Measurements from ENCODE around the gene NHLRC2. TPM values are rescaled to one million over a fixed set of nuclear protein-coding genes. Genes with fewer than 3 reads are reported as not detected.
"Not testable (repeated sequence)": the region's sequence is repeated elsewhere in the genome, so short reads cannot be mapped to it uniquely, and the experiment has no call there.

NHLRC2 gene
- total RNA-seq, result 10 to 100 TPM; 30.4 to 51.5 (median 31.0) TPM
- long read RNA-seq, donor 1, full-length matches to known transcripts, result 3 of 5 reads
- long read RNA-seq, donor 1, partial matches to known transcripts, result 1 of 5 reads
- long read RNA-seq, donor 1, other reads (novel, unspliced or antisense), result 1 of 5 reads
- long read RNA-seq, donor 2, full-length matches to known transcripts, result 2 of 5 reads
- long read RNA-seq, donor 2, partial matches to known transcripts, result 2 of 5 reads
- long read RNA-seq, donor 2, other reads (novel, unspliced or antisense), result 1 of 5 reads

DNA sequence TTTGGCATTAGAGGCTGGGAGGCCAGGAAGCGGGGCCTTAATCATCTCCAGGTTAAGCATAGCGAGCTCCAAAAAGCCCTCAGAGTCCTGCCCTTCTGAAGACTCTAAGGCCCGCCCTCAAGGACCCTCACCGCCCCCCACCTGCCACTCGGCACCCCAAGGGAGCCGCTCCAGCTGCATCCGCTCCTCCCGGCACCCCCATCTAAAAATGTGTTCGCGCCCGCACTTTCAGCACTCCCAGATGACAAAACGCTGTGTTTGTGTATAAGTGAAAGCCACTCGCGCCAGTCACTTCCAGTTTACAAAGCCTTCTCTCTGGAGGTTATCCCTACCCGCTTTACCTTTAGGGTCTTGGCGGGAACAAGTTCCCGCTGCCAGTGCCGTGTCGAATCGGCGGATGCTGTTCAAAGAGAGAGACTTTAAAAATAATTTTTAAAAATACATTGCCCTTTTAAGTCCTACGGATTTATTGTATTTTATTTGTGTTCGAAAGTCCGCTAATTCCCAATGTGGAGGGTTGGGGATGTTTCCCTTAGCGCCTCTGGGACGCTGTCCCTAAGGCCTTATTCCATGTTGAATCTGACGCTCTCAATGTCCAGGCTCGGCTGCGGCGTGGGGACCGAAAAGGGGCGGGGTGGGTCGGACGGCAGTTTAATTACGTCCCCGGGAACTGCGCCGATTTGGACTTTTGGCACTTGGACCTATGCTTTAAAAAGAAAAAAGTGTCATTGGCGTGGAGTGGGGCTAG lies at the start of gene NHLRC2, which contains the start of gene DCLRE1A:
Gene NHLRC2, plus strand, starts transcription at position 649 of the 748 bp plus-strand sequence. CDS start 212 bp downstream, outside the sequence.
Gene DCLRE1A, minus strand, starts transcription at position 70 of the 748 bp plus-strand sequence. CDS start 900 bp downstream, outside the sequence.
- H3K4me3 ChIP-seq, result peak within 1 kb of the TSS; percentile 90
- TF ChIP-seq, protein P1, sequence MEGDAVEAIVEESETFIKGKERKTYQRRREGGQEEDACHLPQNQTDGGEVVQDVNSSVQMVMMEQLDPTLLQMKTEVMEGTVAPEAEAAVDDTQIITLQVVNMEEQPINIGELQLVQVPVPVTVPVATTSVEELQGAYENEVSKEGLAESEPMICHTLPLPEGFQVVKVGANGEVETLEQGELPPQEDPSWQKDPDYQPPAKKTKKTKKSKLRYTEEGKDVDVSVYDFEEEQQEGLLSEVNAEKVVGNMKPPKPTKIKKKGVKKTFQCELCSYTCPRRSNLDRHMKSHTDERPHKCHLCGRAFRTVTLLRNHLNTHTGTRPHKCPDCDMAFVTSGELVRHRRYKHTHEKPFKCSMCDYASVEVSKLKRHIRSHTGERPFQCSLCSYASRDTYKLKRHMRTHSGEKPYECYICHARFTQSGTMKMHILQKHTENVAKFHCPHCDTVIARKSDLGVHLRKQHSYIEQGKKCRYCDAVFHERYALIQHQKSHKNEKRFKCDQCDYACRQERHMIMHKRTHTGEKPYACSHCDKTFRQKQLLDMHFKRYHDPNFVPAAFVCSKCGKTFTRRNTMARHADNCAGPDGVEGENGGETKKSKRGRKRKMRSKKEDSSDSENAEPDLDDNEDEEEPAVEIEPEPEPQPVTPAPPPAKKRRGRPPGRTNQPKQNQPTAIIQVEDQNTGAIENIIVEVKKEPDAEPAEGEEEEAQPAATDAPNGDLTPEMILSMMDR (IDR thresholded peaks at IDR 0.05), result no peak
- H3K4me1 ChIP-seq (ENCODE audit: low read depth), result peaks cover 19% of the 10 kb centered on the region
- H3K36me3 ChIP-seq (ENCODE audit: low read depth), result no peaks in the 10 kb centered on the region
- intact Hi-C loops (cut with DNase I, micrococcal nuclease), result no loop called here
- no peaks in the 10 kb centered on the region for H3K9me3 ChIP-seq
- peak; percentile 88 for ATAC-seq
- DNase-seq, result peak; percentile 85 to 86 (median 86)

DNA sequence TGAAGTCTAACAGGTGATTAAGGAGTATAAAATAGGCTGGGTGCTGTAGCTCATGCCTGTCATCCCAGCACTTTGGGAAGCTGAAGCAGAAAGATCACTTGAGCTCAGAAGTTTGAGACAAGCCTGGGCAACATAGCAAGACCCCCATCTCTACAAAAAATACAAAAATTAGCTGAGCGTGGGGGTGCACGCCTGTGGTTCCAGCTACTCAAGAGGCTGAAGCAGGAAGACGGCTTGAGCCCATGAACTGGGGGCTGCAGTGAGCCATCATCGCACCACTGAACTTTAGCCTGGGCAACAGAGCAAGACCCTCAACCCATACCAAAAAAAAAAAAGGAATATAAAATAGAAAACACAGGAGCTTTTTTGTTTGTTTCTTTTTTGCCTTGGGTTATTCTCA lies 48.0 kb upstream of the NHLRC2 start:
- no peak for ATAC-seq
- no peak for DNase-seq
- TF ChIP-seq, protein P1 (IDR thresholded peaks at IDR 0.05), result no peak
- H3K36me3 ChIP-seq (ENCODE audit: low read depth), result no peaks in the 10 kb centered on the region
- no peak overlapping the region for H3K4me3 ChIP-seq
- no peaks in the 10 kb centered on the region for H3K4me1 ChIP-seq (ENCODE audit: low read depth)
- H3K9me3 ChIP-seq, result no peaks in the 10 kb centered on the region
- intact Hi-C loops (cut with DNase I, micrococcal nuclease), result no loop called here

- H3K9me3 ChIP-seq, result no peaks in the 10 kb centered on the region
- H3K36me3 ChIP-seq (ENCODE audit: low read depth), result no peaks in the 10 kb centered on the region
- no peak overlapping the region for H3K4me3 ChIP-seq
- intact Hi-C loops (cut with DNase I, micrococcal nuclease), result no loop called here
- ATAC-seq, result no peak
- TF ChIP-seq, protein P1 (IDR thresholded peaks at IDR 0.05), result no peak
- DNase-seq, result no peak
- no peaks in the 10 kb centered on the region for H3K4me1 ChIP-seq (ENCODE audit: low read depth)
Observed at GRCh38 chr10:113808168-113808567, 46.3 kb upstream of the NHLRC2 start.

GRCh38 chr10:113814700-113815099 lies 39.8 kb upstream of the NHLRC2 start:
- H3K9me3 ChIP-seq; DNase-seq; H3K4me3 ChIP-seq; H3K4me1 ChIP-seq (ENCODE audit: low read depth); intact Hi-C loops (cut with DNase I, micrococcal nuclease); H3K36me3 ChIP-seq (ENCODE audit: low read depth); ATAC-seq: not testable (repeated sequence)

GRCh38 chr10:113819989-113820388 lies 34.5 kb upstream of the NHLRC2 start:
- H3K4me1 ChIP-seq (ENCODE audit: low read depth), result no peaks in the 10 kb centered on the region
- ATAC-seq (no peak), DNase-seq (no peak)
- H3K4me3 ChIP-seq, result no peak overlapping the region
- no peaks in the 10 kb centered on the region for H3K36me3 ChIP-seq (ENCODE audit: low read depth)
- TF ChIP-seq, protein P1 (IDR thresholded peaks at IDR 0.05), result no peak
- no peaks in the 10 kb centered on the region for H3K9me3 ChIP-seq
- intact Hi-C loops (cut with DNase I, micrococcal nuclease), result no loop called here

- no peaks in the 10 kb centered on the region for H3K36me3 ChIP-seq (ENCODE audit: low read depth)
Observed at GRCh38 chr10:113820507-113820906, 34.0 kb upstream of the NHLRC2 start.

DNA sequence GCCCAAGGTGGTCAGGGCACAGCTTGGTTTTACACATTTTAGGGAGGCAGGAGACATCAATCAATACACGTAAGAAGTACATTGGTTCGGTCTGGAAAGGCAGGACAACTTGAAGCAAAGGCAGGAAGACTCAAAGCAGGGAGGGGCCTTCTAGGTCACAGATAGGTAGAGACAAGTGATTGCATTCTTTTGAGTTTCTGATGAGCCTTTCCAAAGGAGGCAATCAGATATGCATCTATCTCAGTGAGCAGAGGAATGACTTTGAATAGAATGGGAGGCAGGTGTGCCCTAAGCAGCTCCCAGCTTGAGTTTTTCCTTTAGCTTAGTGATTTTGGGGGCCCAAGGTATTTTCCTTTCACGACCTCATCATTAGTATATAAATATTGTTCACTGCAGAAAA lies 33.2 kb upstream of the NHLRC2 start:
- H3K4me3 ChIP-seq; DNase-seq; H3K4me1 ChIP-seq (ENCODE audit: low read depth); H3K36me3 ChIP-seq (ENCODE audit: low read depth); H3K9me3 ChIP-seq; intact Hi-C loops (cut with DNase I, micrococcal nuclease); ATAC-seq: not testable (repeated sequence)

More at GRCh38 chr10:113820507-113820906, 34.0 kb upstream of the NHLRC2 start:
- no peaks in the 10 kb centered on the region for H3K9me3 ChIP-seq
- ATAC-seq (no peak), DNase-seq (no peak)
- TF ChIP-seq, protein P1 (IDR thresholded peaks at IDR 0.05), result no peak
- H3K4me1 ChIP-seq (ENCODE audit: low read depth), result no peaks in the 10 kb centered on the region
- intact Hi-C loops (cut with DNase I, micrococcal nuclease), result no loop called here
- H3K4me3 ChIP-seq, result no peak overlapping the region

All from mucosa of descending colon (tissue), 3 donors.